Ascending aorta (tissue), 2 donors: ENCODE measurements around the gene C18orf63. TPM values are rescaled to one million over a fixed set of nuclear protein-coding genes. Genes with fewer than 3 reads are reported as not detected.

ENCODE experiments used
- DNase-seq, 2 donors: peaks; one replicate each; pipeline ENCODE4 v3.0.0-alpha.2; 2019; ENCODE audit warnings: low spot score in 2 of 2
- H3K27ac ChIP-seq, 2 donors: fragments of 200-600 bp; sonication (generic); one replicate each; pipeline ENCODE4 v1.5.1; 2016 to 2017; ENCODE audit warnings: mild to moderate bottlenecking in 1 of 2
- H3K27me3 ChIP-seq: fragments of 200-600 bp; sonication (generic); one replicate; pipeline ENCODE4 v1.5.1; 2017
- H3K36me3 ChIP-seq, 2 donors: fragments of 200-600 bp; sonication (generic); one replicate each; pipeline ENCODE4 v1.5.1; 2016
- H3K4me1 ChIP-seq, 2 donors: fragments of 200-600 bp; sonication (generic); one replicate each; pipeline ENCODE4 v1.5.1; 2016 to 2017; ENCODE audit warnings: mild to moderate bottlenecking in 1 of 2
- H3K4me3 ChIP-seq, 2 donors: fragments of 200-600 bp; sonication (generic); one replicate each; pipeline ENCODE4 v1.5.1; 2016 to 2017; ENCODE audit warnings: mild to moderate bottlenecking in 1 of 2
- H3K9me3 ChIP-seq, 2 donors: fragments of 200-600 bp; sonication (generic); one replicate each; pipeline ENCODE4 v1.5.1; 2016
- CTCF ChIP-seq, 3 experiments: fragments of 200-600 bp in 2 of 3; fragments of 450-650 bp in 1 of 3; sonication (generic) in 2 of 3; IDR thresholded peaks; one replicate each; pipeline ENCODE4 v1.5.1; 2016 to 2019; ENCODE audit warnings: antibody characterized with exemption in 3 of 3, mild to moderate bottlenecking in 1 of 3, moderate library complexity in 1 of 3
- intact Hi-C: fragments of 100-400 bp; cut with DNase I; formaldehyde crosslinking; loops from one replicate; pipeline ENCODE4 v1.15.1; 2023
- total RNA-seq: library from RNA; depleted of rRNA; stranded (reverse); fragments of >200 nt; gene quantifications from one replicate; pipeline ENCODE4 v1.1.0, GENCODE V29; 2016

C18orf63 gene
- total RNA-seq, 1 donor from 2014 or later = not detected

GRCh38 chr18:74273394-74273793 is 42.2 kb upstream of the C18orf63 start:
- no peaks in the 10 kb centered on the region for H3K27me3 ChIP-seq
- intact Hi-C loops = no loop called here

GRCh38 chr18:74274700-74275099 is 40.9 kb upstream of the C18orf63 start:
- Histone ChIP-seq H3K4me1 (no peaks in the 10 kb centered on the region), H3K9me3 (no peaks in the 10 kb centered on the region), H3K4me3 (no peak overlapping the region), H3K36me3 (no peaks in the 10 kb centered on the region), H3K27me3 (no peaks in the 10 kb centered on the region), H3K27ac (no peak overlapping the region)
- TF ChIP-seq CTCF (IDR thresholded peaks at IDR 0.05) = no peak
- DNase-seq = no peak
- intact Hi-C loops = no loop called here

More at GRCh38 chr18:74273394-74273793, 42.2 kb upstream of the C18orf63 start:
- Histone ChIP-seq H3K9me3 (no peaks in the 10 kb centered on the region), H3K4me1 (no peaks in the 10 kb centered on the region), H3K27ac (no peak overlapping the region), H3K36me3 (no peaks in the 10 kb centered on the region), H3K4me3 (no peak overlapping the region)
- TF ChIP-seq CTCF (IDR thresholded peaks at IDR 0.05) = no peak
- no peak for DNase-seq

GRCh38 chr18:74275736-74276135 is 39.9 kb upstream of the C18orf63 start:
- TF ChIP-seq CTCF (IDR thresholded peaks at IDR 0.05) = no peak
- Histone ChIP-seq H3K4me1 (no peaks in the 10 kb centered on the region), H3K4me3 (no peak overlapping the region), H3K27ac (no peak overlapping the region), H3K27me3 (no peaks in the 10 kb centered on the region), H3K36me3 (no peaks in the 10 kb centered on the region), H3K9me3 (no peaks in the 10 kb centered on the region)
- DNase-seq = no peak
- intact Hi-C loops = no loop called here

- intact Hi-C loops = no loop called here
- Histone ChIP-seq H3K27me3 (no peaks in the 10 kb centered on the region), H3K9me3 (no peaks in the 10 kb centered on the region), H3K4me1 (no peaks in the 10 kb centered on the region), H3K27ac (no peak overlapping the region), H3K36me3 (no peaks in the 10 kb centered on the region), H3K4me3 (no peak overlapping the region)
- no peak for TF ChIP-seq CTCF (IDR thresholded peaks at IDR 0.05)
- DNase-seq = no peak
These were observed 39.0 kb upstream of the C18orf63 start for GRCh38 chr18:74276609-74277008.

GRCh38 chr18:74277296-74277695 is 38.3 kb upstream of the C18orf63 start:
- no peaks in the 10 kb centered on the region for H3K9me3 ChIP-seq
- intact Hi-C loops = no loop called here
- no peaks in the 10 kb centered on the region for H3K36me3 ChIP-seq
- H3K4me1 ChIP-seq = no peaks in the 10 kb centered on the region
- no peaks in the 10 kb centered on the region for H3K27me3 ChIP-seq
- no peak overlapping the region for H3K27ac ChIP-seq
- no peak overlapping the region for H3K4me3 ChIP-seq
- TF ChIP-seq CTCF (IDR thresholded peaks at IDR 0.05) = no peak
- no peak for DNase-seq

- Histone ChIP-seq H3K27ac (no peak overlapping the region), H3K4me1 (no peaks in the 10 kb centered on the region), H3K4me3 (no peak overlapping the region), H3K36me3 (no peaks in the 10 kb centered on the region), H3K27me3 (no peaks in the 10 kb centered on the region), H3K9me3 (no peaks in the 10 kb centered on the region)
- no peak for DNase-seq
- TF ChIP-seq CTCF (IDR thresholded peaks at IDR 0.05) = no peak
- intact Hi-C loops = no loop called here
These were observed 37.6 kb upstream of the C18orf63 start for GRCh38 chr18:74278058-74278457.
